ENCODE data around the gene CFAP161. TPM values are rescaled to one million over a fixed set of nuclear protein-coding genes. Genes with fewer than 3 reads are reported as not detected.

Gene CFAP161
- total RNA-seq, 4 donors from 2014 or later = 0.48 to 1.1 TPM; not detected in 2

GRCh38 chr15:81165535-81165934 is 31.5 kb downstream of the CFAP161 start:
- ATAC-seq (ENCODE audit: low FRiP score) = no peak
- no peak for TF ChIP-seq CTCF (IDR thresholded peaks at IDR 0.05)
- no peak for DNase-seq (ENCODE audit: low spot score)

GRCh38 chr15:81166636-81167305 is 32.7 kb downstream of the CFAP161 start:
- TF ChIP-seq CTCF (IDR thresholded peaks at IDR 0.05) = no peak
- DNase-seq (ENCODE audit: low spot score) (no peak), ATAC-seq (ENCODE audit: low FRiP score) (no peak)

GRCh38 chr15:81168131-81168526 is 34.1 kb downstream of the CFAP161 start:
- TF ChIP-seq CTCF (IDR thresholded peaks at IDR 0.05) = no peak
- no peak for DNase-seq (ENCODE audit: low spot score)
- no peak for ATAC-seq (ENCODE audit: low FRiP score)

- DNase-seq (ENCODE audit: low spot score) = no peak
- no peak for TF ChIP-seq CTCF (IDR thresholded peaks at IDR 0.05)
- ATAC-seq (ENCODE audit: low FRiP score) = no peak
Observed at GRCh38 chr15:81168644-81169043, 34.6 kb downstream of the CFAP161 start.

GRCh38 chr15:81170511-81170910 is 36.4 kb downstream of the CFAP161 start:
- no peak for DNase-seq (ENCODE audit: low spot score)
- no peak for TF ChIP-seq CTCF (IDR thresholded peaks at IDR 0.05)
- ATAC-seq (ENCODE audit: low FRiP score) = no peak

- TF ChIP-seq CTCF (IDR thresholded peaks at IDR 0.05) = no peak
- DNase-seq (ENCODE audit: low spot score) = no peak
- no peak for ATAC-seq (ENCODE audit: low FRiP score)
Observed at GRCh38 chr15:81171286-81171685, 37.2 kb downstream of the CFAP161 start.

GRCh38 chr15:81174125-81174791 is 40.2 kb downstream of the CFAP161 start:
- TF ChIP-seq CTCF (IDR thresholded peaks at IDR 0.05) = no peak
- DNase-seq (ENCODE audit: low spot score) (no peak), ATAC-seq (ENCODE audit: low FRiP score) (no peak)

Measured in omental fat pad (tissue), 4 donors.